Immature natural killer cell (primary cell): ENCODE data around the gene IL1RAPL1. TPM values are rescaled to one million over a fixed set of nuclear protein-coding genes. Genes with fewer than 3 reads are reported as not detected.
"Not testable (repeated sequence)": the region's sequence is repeated elsewhere in the genome, so short reads cannot be mapped to it uniquely, and the experiment has no call there.

ENCODE experiments used
- DNase-seq, 3 donors: peaks; one replicate each; pipeline ENCODE4 v3.0.0; 2022; ENCODE audit warnings: mixed read lengths in 1 of 3
- H3K27ac Mint-ChIP-seq, 6 donors: one replicate each; pipeline ENCODE4 v1.8.0; 2020; ENCODE audit warnings: mixed read lengths in 6 of 6, mild to moderate bottlenecking in 5 of 6, inconsistent platforms in 4 of 6, moderate library complexity in 3 of 6
- H3K27me3 Mint-ChIP-seq, 3 donors: one replicate each; pipeline ENCODE4 v1.8.0; 2020 to 2021; ENCODE audit warnings: low read depth in 3 of 3, mild to moderate bottlenecking in 3 of 3, mixed read lengths in 3 of 3, moderate library complexity in 3 of 3, inconsistent platforms in 1 of 3
- H3K36me3 Mint-ChIP-seq, 3 donors: one replicate each; pipeline ENCODE4 v1.8.0; 2020; ENCODE audit warnings: mixed read lengths in 3 of 3, inconsistent platforms in 2 of 3, mild to moderate bottlenecking in 2 of 3
- H3K4me1 Mint-ChIP-seq, 2 donors: one replicate each; pipeline ENCODE4 v1.8.0; 2020; ENCODE audit warnings: inconsistent platforms in 2 of 2, mild to moderate bottlenecking in 2 of 2, mixed read lengths in 2 of 2, moderate library complexity in 1 of 2
- H3K4me3 Mint-ChIP-seq, 5 donors: one replicate each; pipeline ENCODE4 v1.8.0; 2020; ENCODE audit warnings: mild to moderate bottlenecking in 5 of 5, mixed read lengths in 5 of 5, inconsistent platforms in 3 of 5, moderate library complexity in 3 of 5
- H3K9me3 Mint-ChIP-seq, 6 donors: one replicate each; pipeline ENCODE4 v1.8.0; 2020; ENCODE audit warnings: mild to moderate bottlenecking in 6 of 6, mixed read lengths in 6 of 6, inconsistent platforms in 4 of 6, moderate library complexity in 3 of 6
- polyA plus RNA-seq, 3 donors: library from polyadenylated mRNA; unstranded; fragments of 300-500 nt; fragmentation: Illumina TruSeq; gene quantifications; one replicate each; pipeline ENCODE4 v1.2.3, GENCODE V29; 2021

IL1RAPL1 gene
- polyA plus RNA-seq, 3 donors from 2014 or later, result not detected

- Mint-ChIP-seq H3K27ac (no peak overlapping the region), H3K9me3 (peaks cover 2 to 9% (median 4%) of the 10 kb centered on the region in 6 donors), H3K27me3 (peaks cover 0 to 5% (median 0%) of the 10 kb centered on the region in 3 donors), H3K36me3 (no peaks in the 10 kb centered on the region), H3K4me3 (no peak overlapping the region), H3K4me1 (no peaks in the 10 kb centered on the region)
- no peak for DNase-seq
Measured at GRCh38 chrX:29254515-29254914, 667.3 kb downstream of the IL1RAPL1 start.

GRCh38 chrX:29257521-29257920 is 670.3 kb downstream of the IL1RAPL1 start:
- H3K4me3 Mint-ChIP-seq, result no peak overlapping the region

GRCh38 chrX:29269390-29269789 is 682.1 kb downstream of the IL1RAPL1 start:
- Mint-ChIP-seq H3K27me3 (peaks cover 0 to 6% (median 0%) of the 10 kb centered on the region in 3 donors), H3K9me3 (peaks cover 0 to 7% (median 5%) of the 10 kb centered on the region in 6 donors), H3K27ac (no peak overlapping the region), H3K36me3 (no peaks in the 10 kb centered on the region), H3K4me3 (no peak overlapping the region), H3K4me1 (no peaks in the 10 kb centered on the region)
- no peak for DNase-seq

More at GRCh38 chrX:29257521-29257920, 670.3 kb downstream of the IL1RAPL1 start:
- H3K27me3 Mint-ChIP-seq, result peaks cover 0 to 5% (median 0%) of the 10 kb centered on the region in 3 donors
- no peak overlapping the region for H3K27ac Mint-ChIP-seq
- H3K9me3 Mint-ChIP-seq, result peaks cover 0 to 12% (median 1%) of the 10 kb centered on the region in 6 donors
- H3K36me3 Mint-ChIP-seq, result no peaks in the 10 kb centered on the region
- no peak for DNase-seq
- H3K4me1 Mint-ChIP-seq, result no peaks in the 10 kb centered on the region

GRCh38 chrX:29274517-29274916 is 687.3 kb downstream of the IL1RAPL1 start:
- Mint-ChIP-seq H3K27ac (no peak overlapping the region), H3K36me3 (no peaks in the 10 kb centered on the region), H3K4me1 (no peaks in the 10 kb centered on the region), H3K4me3 (no peak overlapping the region), H3K9me3 (peaks cover 5 to 18% (median 11%) of the 10 kb centered on the region in 6 donors), H3K27me3 (peaks cover 0 to 6% (median 2%) of the 10 kb centered on the region in 3 donors)
- no peak for DNase-seq

GRCh38 chrX:29275928-29276327 is 688.7 kb downstream of the IL1RAPL1 start:
- DNase-seq, result no peak
- no peak overlapping the region for H3K4me3 Mint-ChIP-seq
- no peaks in the 10 kb centered on the region for H3K4me1 Mint-ChIP-seq

GRCh38 chrX:29281078-29281742 is 694.0 kb downstream of the IL1RAPL1 start:
- Mint-ChIP-seq H3K9me3 (peaks cover 2 to 18% (median 8%) of the 10 kb centered on the region in 6 donors), H3K27me3 (peaks cover 0 to 2% (median 0%) of the 10 kb centered on the region in 3 donors), H3K4me1 (no peaks in the 10 kb centered on the region), H3K36me3 (no peaks in the 10 kb centered on the region), H3K27ac (no peak overlapping the region), H3K4me3 (no peak overlapping the region)
- no peak for DNase-seq

More at GRCh38 chrX:29275928-29276327, 688.7 kb downstream of the IL1RAPL1 start:
- no peaks in the 10 kb centered on the region for H3K36me3 Mint-ChIP-seq
- H3K9me3 Mint-ChIP-seq, result peaks cover 5 to 19% (median 12%) of the 10 kb centered on the region in 6 donors
- no peak overlapping the region for H3K27ac Mint-ChIP-seq
- H3K27me3 Mint-ChIP-seq, result peaks cover 0 to 6% (median 2%) of the 10 kb centered on the region in 3 donors

GRCh38 chrX:29285664-29286063 is 698.4 kb downstream of the IL1RAPL1 start:
- Mint-ChIP-seq H3K4me3 (no peak overlapping the region), H3K27me3 (no peaks in the 10 kb centered on the region), H3K36me3 (no peaks in the 10 kb centered on the region), H3K9me3 (peaks cover 0 to 9% (median 4%) of the 10 kb centered on the region in 6 donors), H3K4me1 (no peaks in the 10 kb centered on the region), H3K27ac (no peak overlapping the region)
- DNase-seq, result no peak

- H3K36me3 Mint-ChIP-seq, result no peaks in the 10 kb centered on the region
- DNase-seq, result no peak
Measured at GRCh38 chrX:29295987-29296680, 708.9 kb downstream of the IL1RAPL1 start.

GRCh38 chrX:29297171-29297800 is 710.0 kb downstream of the IL1RAPL1 start:
- H3K9me3 Mint-ChIP-seq, result peaks cover 2 to 6% (median 4%) of the 10 kb centered on the region in 6 donors
- no peaks in the 10 kb centered on the region for H3K4me1 Mint-ChIP-seq
- DNase-seq, result no peak
- peaks cover 0 to 2% (median under 1%) of the 10 kb centered on the region in 3 donors for H3K27me3 Mint-ChIP-seq
- no peaks in the 10 kb centered on the region for H3K36me3 Mint-ChIP-seq
- H3K4me3 Mint-ChIP-seq, result no peak overlapping the region
- H3K27ac Mint-ChIP-seq, result no peak overlapping the region

More at GRCh38 chrX:29295987-29296680, 708.9 kb downstream of the IL1RAPL1 start:
- Mint-ChIP-seq H3K4me3 (no peak overlapping the region), H3K27me3 (peaks cover 0 to 2% (median 0%) of the 10 kb centered on the region in 3 donors), H3K9me3 (peaks cover 0 to 6% (median 3%) of the 10 kb centered on the region in 6 donors), H3K4me1 (no peaks in the 10 kb centered on the region), H3K27ac (no peak overlapping the region)

- H3K4me3 Mint-ChIP-seq, result no peak overlapping the region
- peaks cover 0 to 4% (median 2%) of the 10 kb centered on the region in 3 donors for H3K27me3 Mint-ChIP-seq
- no peaks in the 10 kb centered on the region for H3K36me3 Mint-ChIP-seq
- H3K9me3 Mint-ChIP-seq, result peaks cover 0 to 6% (median 2%) of the 10 kb centered on the region in 6 donors
- H3K4me1 Mint-ChIP-seq, result no peaks in the 10 kb centered on the region
- no peak for DNase-seq
- H3K27ac Mint-ChIP-seq, result no peak overlapping the region
Measured at GRCh38 chrX:29299684-29300083, 712.4 kb downstream of the IL1RAPL1 start.

GRCh38 chrX:29308726-29309125 is 721.5 kb downstream of the IL1RAPL1 start:
- Mint-ChIP-seq H3K4me3 (no peak overlapping the region), H3K4me1 (no peaks in the 10 kb centered on the region), H3K27me3 (peaks cover 1 to 7% (median 4%) of the 10 kb centered on the region in 3 donors), H3K27ac (no peak overlapping the region), H3K9me3 (peaks cover 0 to 20% (median 9%) of the 10 kb centered on the region in 6 donors), H3K36me3 (no peaks in the 10 kb centered on the region)
- DNase-seq, result no peak

- no peak overlapping the region for H3K4me3 Mint-ChIP-seq
- DNase-seq, result no peak
- H3K9me3 Mint-ChIP-seq, result peaks cover 0 to 13% (median 3%) of the 10 kb centered on the region in 6 donors
- H3K27ac Mint-ChIP-seq, result no peak overlapping the region
- no peaks in the 10 kb centered on the region for H3K36me3 Mint-ChIP-seq
- H3K27me3 Mint-ChIP-seq, result peaks cover 0 to 6% (median 3%) of the 10 kb centered on the region in 3 donors
- H3K4me1 Mint-ChIP-seq, result no peaks in the 10 kb centered on the region
Measured at GRCh38 chrX:29315931-29316330, 728.7 kb downstream of the IL1RAPL1 start.

GRCh38 chrX:29318012-29318411 is 730.8 kb downstream of the IL1RAPL1 start:
- Mint-ChIP-seq H3K36me3 (no peaks in the 10 kb centered on the region), H3K4me1 (no peaks in the 10 kb centered on the region), H3K27ac (no peak overlapping the region), H3K27me3 (peaks cover 0 to 4% (median 3%) of the 10 kb centered on the region in 3 donors), H3K9me3 (peaks cover 0 to 9% (median 4%) of the 10 kb centered on the region in 6 donors), H3K4me3 (no peak overlapping the region)
- no peak for DNase-seq

GRCh38 chrX:29332429-29332828 is 745.2 kb downstream of the IL1RAPL1 start:
- H3K9me3 Mint-ChIP-seq, DNase-seq, H3K27me3 Mint-ChIP-seq, H3K4me3 Mint-ChIP-seq, H3K27ac Mint-ChIP-seq, H3K36me3 Mint-ChIP-seq, H3K4me1 Mint-ChIP-seq: not testable (repeated sequence)
